Naive thymus-derived CD8-positive, alpha-beta T cell (primary cell): ENCODE measurements around the gene POPDC3. TPM values are rescaled to one million over a fixed set of nuclear protein-coding genes. Genes with fewer than 3 reads are reported as not detected.

Experiments
- polyA plus RNA-seq, 3 donors: library from polyadenylated mRNA; unstranded; fragments of 300-500 nt; fragmentation: Illumina TruSeq; gene quantifications; one replicate each; pipeline ENCODE4 v1.2.3, GENCODE V29; 2021
- total RNA-seq, 8 experiments: library from RNA in 2 of 8; stranded (reverse) in 2 of 8; gene quantifications; one replicate each; pipeline ENCODE4 v1.2.3 and lab custom pipeline; 2021 to 2026

POPDC3 gene
- total and polyA plus RNA-seq, 5 experiments from 2014 or later: not detected

Other genes with a start within 250 kb of the POPDC3 start
- not detected for gene LIN28B, start 222.9 kb downstream of the POPDC3 start, total RNA-seq
- under 1 TPM in 1 of 3 donors, not detected in 2; 0.02 TPM for gene LIN28B, start 222.9 kb downstream of the POPDC3 start, polyA plus RNA-seq
- gene PREP, start 223.1 kb upstream of the POPDC3 start, total RNA-seq: 10 to 100 TPM; 27.0 to 29.4 TPM
- 10 to 100 TPM; 28.5 to 40.9 (median 31.9) TPM for gene PREP, start 223.1 kb upstream of the POPDC3 start, polyA plus RNA-seq